Loucy (cell line): ENCODE data around the gene RFX3.
A peak's percentile ranks its signal among the peaks of the same experiment; 100 is the strongest.

ENCODE experiments used
- H2AFZ ChIP-seq: fragments of 200-600 bp; sonication (generic); 2 replicates; pipeline ENCODE4 v1.6.0; 2016; ENCODE audit warnings: antibody characterized with exemption, mild to moderate bottlenecking, low read length, moderate library complexity
- H3F3A ChIP-seq: fragments of 200-600 bp; 2 replicates; pipeline ENCODE4 v1.6.0; 2016; ENCODE audit warnings: antibody characterized with exemption, low read depth, mild to moderate bottlenecking
- H3K27me3 ChIP-seq: fragments of 200-600 bp; sonication (generic); 2 replicates; pipeline ENCODE4 v1.6.1; 2014; ENCODE audit warnings: low read length, mild to moderate bottlenecking; ENCODE audit not compliant: insufficient read depth, poor library complexity, severe bottlenecking
- H3K36me3 ChIP-seq: fragments of 200-600 bp; sonication (generic); 2 replicates; pipeline ENCODE4 v1.6.1; 2016; ENCODE audit warnings: low read length; ENCODE audit not compliant: insufficient read depth
- H3K4me1 ChIP-seq: fragments of 200-600 bp; sonication (generic); 2 replicates; pipeline ENCODE4 v1.5.1; 2014; ENCODE audit warnings: low read length, mild to moderate bottlenecking; ENCODE audit not compliant: insufficient read depth, poor library complexity, severe bottlenecking
- H3K4me2 ChIP-seq: fragments of 200-600 bp; sonication (generic); 2 replicates; pipeline ENCODE4 v1.6.0; 2014; ENCODE audit warnings: antibody characterized with exemption, low read length, low read depth, mild to moderate bottlenecking; ENCODE audit not compliant: poor library complexity, severe bottlenecking
- H3K4me3 ChIP-seq: fragments of 200-600 bp; sonication (generic); 2 replicates; pipeline ENCODE4 v1.5.1; 2014; ENCODE audit warnings: low read length, mild to moderate bottlenecking, mixed read lengths; ENCODE audit not compliant: poor library complexity, severe bottlenecking
- H3K79me2 ChIP-seq: fragments of 200-600 bp; sonication (generic); 2 replicates; pipeline ENCODE4 v1.6.1; 2014; ENCODE audit warnings: low read length; ENCODE audit not compliant: insufficient read depth
- H3K9ac ChIP-seq: fragments of 200-600 bp; sonication (generic); 2 replicates; pipeline ENCODE4 v1.6.0; 2014; ENCODE audit warnings: mild to moderate bottlenecking, low read depth, low read length, moderate library complexity; ENCODE audit not compliant: poor library complexity, severe bottlenecking
- H3K9me2 ChIP-seq: fragments of 200-600 bp; sonication (generic); replicated peaks from 2 replicates; pipeline ENCODE4 v1.6.1; 2016; ENCODE audit warnings: low read depth, low read length, mixed read lengths
- H3K9me3 ChIP-seq: fragments of 200-600 bp; sonication (generic); 2 replicates; pipeline ENCODE4 v1.6.1; 2014; ENCODE audit warnings: mild to moderate bottlenecking, antibody characterized with exemption, low read length, low read depth; ENCODE audit not compliant: insufficient read depth
- H4K20me1 ChIP-seq: fragments of 200-600 bp; sonication (generic); 2 replicates; pipeline ENCODE4 v1.6.0; 2014; ENCODE audit warnings: antibody characterized with exemption, low read length, mild to moderate bottlenecking; ENCODE audit not compliant: insufficient read depth, poor library complexity, severe bottlenecking
- CTCF ChIP-seq: fragments of 200-600 bp; sonication (generic); conservative IDR thresholded peaks from 2 replicates; pipeline ENCODE4 v1.5.1; 2014; ENCODE audit warnings: mild to moderate bottlenecking, antibody characterized with exemption, low read length
- EZH2phosphoT487 ChIP-seq: fragments of 200-600 bp; IDR thresholded peaks from 2 replicates; pipeline ENCODE4 v1.6.1; 2018; ENCODE audit warnings: antibody characterized with exemption, mild to moderate bottlenecking, moderate library complexity, borderline replicate concordance

RFX3 gene

GRCh38 chr9:3541206-3541605 lies 15.4 kb upstream of the RFX3 start:
- H3K4me3 ChIP-seq = no peak overlapping the region
- H3K9me3 ChIP-seq = no peaks in the 10 kb centered on the region
- H2AFZ ChIP-seq = no peak overlapping the region
- TF ChIP-seq EZH2phosphoT487 (no peak), CTCF (no peak)
- no peaks in the 10 kb centered on the region for H3K27me3 ChIP-seq
- H3K9ac ChIP-seq = no peak overlapping the region
- no peaks in the 10 kb centered on the region for H3K9me2 ChIP-seq
- H4K20me1 ChIP-seq = no peaks in the 10 kb centered on the region
- no peaks in the 10 kb centered on the region for H3K36me3 ChIP-seq
- H3K79me2 ChIP-seq = no peaks in the 10 kb centered on the region
- no peaks in the 10 kb centered on the region; the same call in 1 of the 2 replicates for H3F3A ChIP-seq
- H3K4me2 ChIP-seq = no peak overlapping the region
- peaks cover 34% of the 10 kb centered on the region for H3K4me1 ChIP-seq

- no peak overlapping the region for H3K4me2 ChIP-seq
- TF ChIP-seq EZH2phosphoT487 (no peak), CTCF (no peak)
- no peaks in the 10 kb centered on the region for H3F3A ChIP-seq
- no peaks in the 10 kb centered on the region for H3K9me3 ChIP-seq
- no peaks in the 10 kb centered on the region for H3K9me2 ChIP-seq
- peaks cover 29% of the 10 kb centered on the region for H3K4me1 ChIP-seq
- H3K4me3 ChIP-seq = no peak overlapping the region
- H4K20me1 ChIP-seq = no peaks in the 10 kb centered on the region
- no peaks in the 10 kb centered on the region for H3K27me3 ChIP-seq
- H3K36me3 ChIP-seq = no peaks in the 10 kb centered on the region
- no peak overlapping the region for H2AFZ ChIP-seq
- no peak overlapping the region for H3K9ac ChIP-seq
- peaks cover 30% of the 10 kb centered on the region for H3K79me2 ChIP-seq
Observed at GRCh38 chr9:3534614-3535404, 9.0 kb upstream of the RFX3 start.

- peaks cover 3% of the 10 kb centered on the region; the same call in 1 of the 2 replicates for H3F3A ChIP-seq
- H4K20me1 ChIP-seq = no peaks in the 10 kb centered on the region
- no peaks in the 10 kb centered on the region for H3K27me3 ChIP-seq
- no peaks in the 10 kb centered on the region for H3K36me3 ChIP-seq
- no peaks in the 10 kb centered on the region for H3K9me2 ChIP-seq
- H3K79me2 ChIP-seq = peaks cover 53% of the 10 kb centered on the region
- H2AFZ ChIP-seq = no peak overlapping the region
- H3K9me3 ChIP-seq = no peaks in the 10 kb centered on the region
- no peak overlapping the region for H3K9ac ChIP-seq
- H3K4me2 ChIP-seq = peak overlapping the region; percentile 95
- peaks cover 45% of the 10 kb centered on the region for H3K4me1 ChIP-seq
- TF ChIP-seq CTCF = no peak
- no peak for TF ChIP-seq EZH2phosphoT487
- H3K4me3 ChIP-seq = peak overlapping the region; percentile 89
Observed at GRCh38 chr9:3532158-3532557, 6.4 kb upstream of the RFX3 start.
